K562 (cell line): ENCODE measurements around the gene A4GNT. TPM values are rescaled to one million over a fixed set of nuclear protein-coding genes. Genes with fewer than 3 reads are reported as not detected.

Experiments used
- ATAC-seq: fragments of 200-7000 bp; cut with Tn5 transposase; 3 replicates; pipeline ENCODE4 v1.9.1; 2020; ENCODE audit warnings: moderate library complexity
- Bru-seq: library from RNA; stranded (reverse); fragments of 400-500 nt; gene quantifications from one replicate; lab custom pipeline; 2021; lab: Mats Ljungman, UMichigan
- BruChase-seq, 2 experiments: library from RNA; stranded (reverse); fragments of 400-500 nt; gene quantifications; one replicate each; lab custom pipeline; 2021; lab: Mats Ljungman, UMichigan
- BruUV-seq: library from RNA; stranded (reverse); fragments of 400-500 nt; replicated peaks from 2 replicates; lab custom pipeline; 2021; lab: Mats Ljungman, UMichigan
- CTCF ChIA-PET: fragments of 300-600 bp; formaldehyde crosslinking; extraction: SDS; loops from one replicate; lab custom pipeline; 2021; ENCODE audit warnings: low intra/inter-chr PET ratio; lab: Yijun Ruan, JAX
- POLR2A ChIA-PET: fragments of 300-600, 350-650 bp; sonication (Branson Sonifier 250); formaldehyde crosslinking; extraction: SDS; loops from one replicate; lab custom pipeline; 2021; ENCODE audit warnings: antibody characterized with exemption, inconsistent platforms; lab: Yijun Ruan, JAX
- DNase-seq, 4 experiments: peaks; one replicate each; pipeline versions ENCODE4 v3.0.0 to v3.0.0-alpha.2; 2011 to 2018; ENCODE audit warnings: low spot score in 3 of 4, mixed read lengths in 3 of 4; ENCODE audit errors: extremely low read depth in 1 of 4
- FAIRE-seq: peaks from 2 replicates; lab custom pipeline; 2011; peaks lifted over from hg19 to GRCh38; lab: Jason Lieb, UNC
- H2AFZ ChIP-seq: 2 replicates; pipeline ENCODE4 v1.6.0; 2011; ENCODE audit warnings: low read depth, low read length, control low read depth, inconsistent platforms
- H3K27ac ChIP-seq: fragments of 200-600 bp; 3 replicates; pipeline ENCODE4 v1.8.0; 2011; ENCODE audit warnings: low read depth, mild to moderate bottlenecking, control low read depth, inconsistent platforms, low read length, moderate library complexity, mixed read lengths; ENCODE audit errors: extremely low read depth
- H3K27me3 ChIP-seq, 2 experiments: fragments of 300-600 bp in 1 of 2; 2 replicates in 1 of 2; 3 replicates in 1 of 2; pipeline versions ENCODE4 v1.6.0 to v1.8.0; 2011; ENCODE audit warnings: inconsistent platforms in 2 of 2, low read length in 2 of 2, mild to moderate bottlenecking in 1 of 2, mixed read lengths in 1 of 2, moderate library complexity in 1 of 2; ENCODE audit not compliant: control insufficient read depth in 2 of 2, insufficient read depth in 2 of 2
- H3K36me3 ChIP-seq: fragments of 300-600 bp; 3 replicates; pipeline ENCODE4 v1.8.0; 2011; ENCODE audit warnings: mild to moderate bottlenecking, low read length, inconsistent platforms; ENCODE audit not compliant: control insufficient read depth, insufficient read depth
- H3K4me1 ChIP-seq, 2 experiments: fragments of 200-600 bp in 1 of 2; replicated peaks in 1 of 2; 2 replicates in 1 of 2; 3 replicates in 1 of 2; pipeline versions ENCODE4 v1.5.1 to v1.8.0; 2011; ENCODE audit warnings: inconsistent platforms in 2 of 2, low read length in 2 of 2, mild to moderate bottlenecking in 1 of 2, mixed read lengths in 1 of 2, moderate library complexity in 1 of 2; ENCODE audit not compliant: control insufficient read depth in 2 of 2, insufficient read depth in 2 of 2
- H3K4me2 ChIP-seq: 2 replicates; pipeline ENCODE4 v1.6.1; 2011; ENCODE audit warnings: low read length, control low read depth, inconsistent platforms, mixed read lengths; ENCODE audit not compliant: insufficient read depth
- H3K4me3 ChIP-seq: fragments of 200-600 bp; sonication (generic), shearing (Covaris generic); 2 replicates; pipeline ENCODE4 v1.5.1; 2016; ENCODE audit warnings: control low read depth, inconsistent platforms
- H3K79me2 ChIP-seq: fragments of 200-600 bp; 3 replicates; pipeline ENCODE4 v1.8.0; 2011; ENCODE audit warnings: low read length, inconsistent platforms; ENCODE audit not compliant: control insufficient read depth, insufficient read depth
- H3K9ac ChIP-seq, 2 experiments: 2 replicates each; pipeline versions ENCODE4 v1.6.0 to v1.6.1; 2011; ENCODE audit warnings: low read depth in 2 of 2, low read length in 2 of 2, control low read depth in 1 of 2, inconsistent platforms in 1 of 2, mild to moderate bottlenecking in 1 of 2, mixed read lengths in 1 of 2; ENCODE audit not compliant: insufficient read depth in 1 of 2
- H3K9me1 ChIP-seq: one replicate; pipeline ENCODE4 v1.6.0; 2011; ENCODE audit warnings: inconsistent platforms, mild to moderate bottlenecking, low read length, moderate library complexity; ENCODE audit not compliant: control insufficient read depth, insufficient read depth
- H3K9me3 ChIP-seq: replicated peaks from 2 replicates; pipeline ENCODE4 v1.5.1; 2011; ENCODE audit warnings: low read depth, low read length, inconsistent platforms; ENCODE audit not compliant: control insufficient read depth, insufficient read depth
- H4K20me1 ChIP-seq: replicated peaks from 2 replicates; pipeline ENCODE4 v1.6.1; 2011; ENCODE audit warnings: low read length, inconsistent platforms, mixed read lengths; ENCODE audit not compliant: control insufficient read depth, insufficient read depth
- CUX1 ChIP-seq: fragments of 200-800 bp; sonication (Bioruptor generic); IDR thresholded peaks from 2 replicates; pipeline ENCODE4 v1.6.1; 2016; ENCODE audit warnings: missing genetic modification characterization, missing compliant biosample characterization
- RCOR1 ChIP-seq, 2 experiments: IDR thresholded peaks; 2 replicates each; pipeline ENCODE4 v1.6.1; 2012; ENCODE audit warnings: low read depth in 2 of 2, low read length in 2 of 2, borderline replicate concordance in 1 of 2, improper control_type of control experiment in 1 of 2
- REST ChIP-seq, 2 experiments: fragments of 450-650 bp; formaldehyde crosslinking in 1 of 2; IDR thresholded peaks; 2 replicates each; pipeline versions ENCODE4 v1.4.0 to v1.6.1; 2014 to 2020; ENCODE audit warnings: mild to moderate bottlenecking in 2 of 2, borderline replicate concordance in 1 of 2, low read depth in 1 of 2
- STAT5B ChIP-seq: fragments of 250-450 bp; sonication (Bioruptor Pico); IDR thresholded peaks from 2 replicates; pipeline ENCODE4 v1.8.0; 2021; ENCODE audit warnings: mild to moderate bottlenecking, inconsistent platforms
- WGBS: fragments of 100-300 bp; shearing (Covaris generic); methylation state at CpG from one replicate; pipeline ENCODE4 v1.1.6; 2016; ENCODE audit warnings: low coverage, mixed read lengths; ENCODE audit not compliant: insufficient coverage; ENCODE audit errors: missing lambda C conversion rate; 5-methylcytosine and 5-hydroxymethylcytosine counted together
- in situ Hi-C: fragments of 300-500 bp; cut with MboI; formaldehyde crosslinking; loops from 4 replicates; pipeline ENCODE4 v1.15.0; 2018; ENCODE audit warnings: inconsistent platforms, mixed read lengths
- intact Hi-C: fragments of 100-400 bp; cut with micrococcal nuclease; formaldehyde crosslinking; loops from 2 replicates; pipeline ENCODE4 v1.14.2; 2022
- long read RNA-seq, 3 experiments: library from polyadenylated mRNA in 2 of 3; library from RNA in 1 of 3; unstranded in 2 of 3; stranded (forward) in 1 of 3; transcript quantifications; one replicate each; pipeline ENCODE4 v2.0.0, GENCODE V29; 2019 to 2022
- polyA minus RNA-seq, 3 experiments: library from RNA; depleted of rRNA, polyadenylated mRNA; stranded (reverse); fragments of >200 nt; gene quantifications; 2 replicates each; pipeline ENCODE4 v1.2.3, GENCODE V29; 2011
- polyA plus RNA-seq, 8 experiments: library from polyadenylated mRNA; depleted of rRNA in 4 of 8; stranded (reverse) in 5 of 8; unstranded in 3 of 8; fragments of >200 nt; fragmentation: Nextera tagmentation in 2 of 8; fragmentation: Illumina TruSeq in 1 of 8; extraction: Ambion mirVana in 2 of 8; extraction: Trizol in 1 of 8; gene quantifications; 2 replicates each; pipeline versions ENCODE4 v1.2.1 to v1.2.3, GENCODE V29; 2011 to 2014; ENCODE audit warnings: inconsistent platforms in 1 of 8, missing spikeins in 1 of 8
- total RNA-seq, 7 experiments: library from RNA; depleted of rRNA in 6 of 7; stranded (reverse); fragments of >200 nt in 6 of 7; fragmentation: Illumina TruSeq in 2 of 7; extraction: Trizol in 2 of 7; gene quantifications; 2 replicates each; pipeline versions ENCODE4 v1.2.1 to v1.2.3, GENCODE V29; 2011 to 2021; ENCODE audit warnings: low replicate concordance in 1 of 7

A4GNT gene
- total RNA-seq (2011; cell fraction: chromatin; rRNA removed; ENCODE audit: low replicate concordance): not detected in 2 replicates
- not detected in 2 replicates for total RNA-seq (2011; cell fraction: nucleolus; rRNA removed)
- total RNA-seq (2011; cell fraction: nucleoplasm; rRNA removed): not detected in 2 replicates
- not detected in 2 replicates for total RNA-seq (2014; rRNA removed)
- total RNA-seq (2014; rRNA removed; fragmentation: Illumina TruSeq; extraction: Trizol): not detected in 2 replicates
- not detected in 2 replicates for total RNA-seq (2015; rRNA removed; fragmentation: Illumina TruSeq; extraction: Trizol)
- not detected in 2 replicates for total RNA-seq (2021)
- polyA plus RNA-seq (2011; rRNA removed): not detected in 2 replicates
- polyA plus RNA-seq (2011; cell fraction: cytosol; rRNA removed): not detected in 2 replicates
- polyA plus RNA-seq (2011; cell fraction: nucleus; rRNA removed): not detected in 2 replicates
- polyA plus RNA-seq (2012): 0.08 TPM in 1 of 2 replicates, not detected in the other
- polyA plus RNA-seq (2014; fragmentation: Illumina TruSeq; extraction: Trizol): not detected in 2 replicates
- polyA plus RNA-seq (2014; fragmentation: Nextera tagmentation; extraction: Ambion mirVana): not detected
- not detected in 2 replicates for polyA plus RNA-seq (2014; rRNA removed)
- polyA minus RNA-seq (2011; rRNA and poly(A)+ RNA removed): not detected in 2 replicates
- polyA minus RNA-seq (2011; cell fraction: cytosol; rRNA and poly(A)+ RNA removed): not detected in 2 replicates
- polyA minus RNA-seq (2011; cell fraction: nucleus; rRNA and poly(A)+ RNA removed): not detected in 2 replicates
- Bru-seq, nascent RNA: not detected
- BruChase-seq, experiment 1, labeled RNA remaining after a 2-hour chase: percentile 21 among the genes with signal in this experiment
- percentile 17 among the genes with signal in this experiment for BruChase-seq, experiment 2, labeled RNA remaining after a 6-hour chase
- long read RNA-seq, experiment 1: 0 reads
- long read RNA-seq, experiment 2: 0 reads
- long read RNA-seq, experiment 3: 0 reads

GRCh38 chr3:138132239-138132638, at the start of gene A4GNT:
Gene A4GNT (minus strand): TSS chr3:138132390. CDS start chr3:138131256, 1,134 bp downstream.
- H3K4me1 ChIP-seq: no peaks in the 10 kb centered on the region
- FAIRE-seq (no peak), DNase-seq (no peak), ATAC-seq (no peak)
- ChIA-PET POLR2A (no interaction called here), CTCF (no interaction called here)
- H2AFZ ChIP-seq: no peak within 1 kb of the TSS
- no TSS peak for BruUV-seq
- no peaks in the 10 kb centered on the region for H3K36me3 ChIP-seq
- peaks cover 0 to 4% of the 10 kb centered on the region in 2 experiments; a peak in 2 of 5 replicates for H3K27me3 ChIP-seq
- WGBS: 0% methylated on average over 1 of the region's 1 CpG
- no peaks in the 10 kb centered on the region for H3K79me2 ChIP-seq
- H3K4me3 ChIP-seq: no peak within 1 kb of the TSS
- intact Hi-C loops: no loop called here
- H3K27ac ChIP-seq: no peak within 1 kb of the TSS
- H4K20me1 ChIP-seq: no peaks in the 10 kb centered on the region
- H3K9me1 ChIP-seq: no peaks in the 10 kb centered on the region
- H3K4me2 ChIP-seq: no peak within 1 kb of the TSS
- H3K9me3 ChIP-seq: no peaks in the 10 kb centered on the region
- no peak within 1 kb of the TSS for H3K9ac ChIP-seq
- in situ Hi-C loops: no loop called here
- TF ChIP-seq REST (IDR thresholded peaks at IDR 0.05; ENCODE audit: borderline replicate concordance): no peak
- TF ChIP-seq REST (CRISPR knock-in tag; IDR thresholded peaks at IDR 0.05; ENCODE audit: low read depth): no peak
- TF ChIP-seq STAT5B (CRISPR knock-in tag): no peak
- no peak for TF ChIP-seq CUX1 (CRISPR knock-in tag)
- no peak for TF ChIP-seq RCOR1 (IDR thresholded peaks at IDR 0.05; ENCODE audit: borderline replicate concordance in 1 of 2, low read depth in 2 of 2, low read length in 2 of 2)
